ENCODE measurements around the gene OTOP2. TPM values are rescaled to one million over a fixed set of nuclear protein-coding genes. Genes with fewer than 3 reads are reported as not detected.

The OTOP2 gene, protein sequence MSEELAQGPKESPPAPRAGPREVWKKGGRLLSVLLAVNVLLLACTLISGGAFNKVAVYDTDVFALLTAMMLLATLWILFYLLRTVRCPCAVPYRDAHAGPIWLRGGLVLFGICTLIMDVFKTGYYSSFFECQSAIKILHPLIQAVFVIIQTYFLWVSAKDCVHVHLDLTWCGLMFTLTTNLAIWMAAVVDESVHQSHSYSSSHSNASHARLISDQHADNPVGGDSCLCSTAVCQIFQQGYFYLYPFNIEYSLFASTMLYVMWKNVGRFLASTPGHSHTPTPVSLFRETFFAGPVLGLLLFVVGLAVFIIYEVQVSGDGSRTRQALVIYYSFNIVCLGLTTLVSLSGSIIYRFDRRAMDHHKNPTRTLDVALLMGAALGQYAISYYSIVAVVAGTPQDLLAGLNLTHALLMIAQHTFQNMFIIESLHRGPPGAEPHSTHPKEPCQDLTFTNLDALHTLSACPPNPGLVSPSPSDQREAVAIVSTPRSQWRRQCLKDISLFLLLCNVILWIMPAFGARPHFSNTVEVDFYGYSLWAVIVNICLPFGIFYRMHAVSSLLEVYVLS
- 0.04 to 0.09 TPM (median 0.06 TPM) in 4 of 5 replicates, not detected in the other for total RNA-seq (2022; extraction: Qiagen RNA extraction)

DNA sequence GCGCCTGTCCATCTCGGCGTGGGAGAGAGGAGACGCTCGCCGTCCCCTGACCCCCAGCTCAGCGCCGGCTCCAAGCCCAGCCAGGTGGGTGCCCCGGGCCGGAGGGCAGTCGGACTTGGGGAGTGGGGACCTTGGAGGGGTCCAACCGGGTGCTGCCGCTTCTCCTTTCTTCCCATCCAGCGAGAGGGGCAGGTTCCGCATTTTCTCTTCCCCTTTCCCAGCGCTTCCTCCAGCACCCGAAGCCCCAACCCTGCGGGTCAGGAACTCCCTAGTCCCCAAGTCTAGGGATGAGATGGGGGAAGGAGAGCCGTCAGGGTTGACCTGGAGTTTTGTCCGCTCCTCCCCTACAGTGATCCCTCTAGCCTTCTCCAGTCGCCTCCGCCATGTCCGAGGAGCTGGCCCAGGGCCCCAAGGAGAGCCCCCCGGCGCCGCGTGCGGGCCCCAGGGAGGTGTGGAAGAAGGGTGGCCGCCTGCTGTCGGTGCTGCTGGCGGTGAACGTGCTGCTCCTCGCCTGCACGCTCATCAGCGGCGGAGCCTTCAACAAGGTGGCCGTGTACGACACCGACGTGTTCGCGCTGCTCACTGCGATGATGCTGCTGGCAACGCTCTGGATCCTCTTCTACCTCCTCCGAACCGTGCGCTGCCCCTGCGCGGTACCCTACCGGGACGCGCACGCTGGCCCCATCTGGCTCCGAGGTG lies at the start of gene OTOP2:
OTOP2 (plus strand) TSS at position 24 of the 699 bp plus-strand sequence; CDS start at position 384, 360 bp downstream.

DNA sequence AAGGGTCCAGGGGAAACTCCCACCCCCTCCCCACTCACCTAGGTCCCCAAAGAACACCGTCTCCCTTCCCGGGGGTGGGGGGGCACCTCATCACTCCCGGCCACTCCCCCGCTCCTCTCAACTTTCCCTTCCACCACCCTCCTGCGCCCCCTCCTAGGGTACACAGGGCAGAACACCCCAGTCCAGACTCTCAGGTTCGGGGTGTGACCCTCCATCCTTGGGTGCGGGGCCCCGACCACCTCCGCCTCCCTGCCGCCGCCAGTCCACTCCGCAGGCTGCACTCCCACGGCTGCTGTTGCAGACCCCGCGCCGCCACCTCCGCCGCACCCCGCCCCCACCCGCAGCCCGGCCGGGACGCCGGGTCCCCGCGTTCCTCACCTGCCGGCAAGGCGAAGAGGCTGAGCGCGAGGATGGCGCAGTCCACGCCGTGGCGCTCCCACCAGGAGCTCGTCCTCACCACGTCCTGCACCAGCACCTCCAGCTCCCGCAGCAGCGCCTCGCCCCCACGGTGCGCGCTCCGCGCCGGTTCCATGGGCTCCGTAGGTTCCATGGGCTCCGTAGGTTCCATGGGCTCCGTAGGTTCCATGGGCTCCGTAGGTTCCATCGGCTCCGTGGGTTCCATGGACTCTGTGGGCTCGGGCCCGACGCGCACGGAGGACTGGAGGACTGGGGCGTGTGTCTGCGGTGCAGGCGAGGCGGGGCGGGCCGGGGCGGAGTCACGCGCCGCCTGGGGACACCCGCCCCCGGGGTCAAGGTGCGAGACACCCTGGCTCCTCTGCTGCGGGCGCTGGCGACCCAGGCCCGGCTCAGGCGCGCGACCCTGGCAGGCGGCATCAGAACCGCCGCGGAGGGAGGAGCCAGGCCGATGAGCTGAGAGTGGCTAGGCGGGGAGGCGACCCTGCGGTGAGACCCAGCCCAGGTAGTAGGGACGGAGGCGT lies 30.8 kb upstream of the OTOP2 start, which contains the start of gene FADS6:
FADS6 (minus strand) TSS at position 660 of the 938 bp plus-strand sequence; CDS start at position 622, 38 bp downstream.

DNA sequence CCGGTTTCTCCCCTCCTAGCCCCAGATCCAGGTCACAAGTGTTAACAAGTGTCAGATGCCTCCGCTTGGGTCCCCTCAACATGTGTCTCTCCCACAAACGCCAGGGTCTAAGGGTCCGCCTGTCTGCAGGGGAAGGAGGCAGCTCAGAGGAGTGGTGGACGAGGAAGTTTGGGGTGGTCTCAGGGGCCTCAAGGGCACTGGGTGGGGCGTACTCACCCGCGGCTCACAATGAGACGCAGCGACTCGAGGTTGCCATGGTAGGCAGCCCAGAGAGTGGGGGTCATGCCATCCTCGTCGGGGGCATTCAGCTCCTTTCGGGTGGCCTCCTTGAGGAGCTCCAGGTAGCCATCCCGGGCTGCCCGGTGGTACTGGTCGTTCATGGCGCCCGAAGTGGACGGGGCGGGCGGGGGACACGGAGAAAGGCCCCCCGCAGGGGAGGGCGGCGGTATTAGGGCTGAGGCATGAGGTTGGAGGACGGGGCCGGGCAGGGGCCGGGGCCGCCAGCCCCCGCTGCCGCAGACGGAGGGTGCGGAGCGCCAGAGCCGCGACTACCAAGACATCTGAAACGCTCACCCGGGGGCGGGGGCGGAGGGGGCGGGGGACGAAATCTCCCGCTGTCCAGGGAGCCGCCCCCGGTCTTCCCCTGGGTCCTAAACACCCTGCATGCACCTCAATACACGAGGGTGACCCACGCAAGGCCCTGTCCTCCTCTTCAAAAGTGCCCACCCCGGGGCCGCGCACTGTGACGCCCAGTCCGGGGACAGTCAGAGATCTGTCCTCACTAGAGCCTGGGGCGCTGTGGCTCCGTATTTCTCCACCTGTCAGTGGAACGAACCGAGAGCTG lies 1.2 kb upstream of the OTOP2 start, which contains the start of gene USH1G:
USH1G (minus strand) TSS at position 562 of the 844 bp plus-strand sequence; CDS start at position 380, 182 bp downstream.

DNA sequence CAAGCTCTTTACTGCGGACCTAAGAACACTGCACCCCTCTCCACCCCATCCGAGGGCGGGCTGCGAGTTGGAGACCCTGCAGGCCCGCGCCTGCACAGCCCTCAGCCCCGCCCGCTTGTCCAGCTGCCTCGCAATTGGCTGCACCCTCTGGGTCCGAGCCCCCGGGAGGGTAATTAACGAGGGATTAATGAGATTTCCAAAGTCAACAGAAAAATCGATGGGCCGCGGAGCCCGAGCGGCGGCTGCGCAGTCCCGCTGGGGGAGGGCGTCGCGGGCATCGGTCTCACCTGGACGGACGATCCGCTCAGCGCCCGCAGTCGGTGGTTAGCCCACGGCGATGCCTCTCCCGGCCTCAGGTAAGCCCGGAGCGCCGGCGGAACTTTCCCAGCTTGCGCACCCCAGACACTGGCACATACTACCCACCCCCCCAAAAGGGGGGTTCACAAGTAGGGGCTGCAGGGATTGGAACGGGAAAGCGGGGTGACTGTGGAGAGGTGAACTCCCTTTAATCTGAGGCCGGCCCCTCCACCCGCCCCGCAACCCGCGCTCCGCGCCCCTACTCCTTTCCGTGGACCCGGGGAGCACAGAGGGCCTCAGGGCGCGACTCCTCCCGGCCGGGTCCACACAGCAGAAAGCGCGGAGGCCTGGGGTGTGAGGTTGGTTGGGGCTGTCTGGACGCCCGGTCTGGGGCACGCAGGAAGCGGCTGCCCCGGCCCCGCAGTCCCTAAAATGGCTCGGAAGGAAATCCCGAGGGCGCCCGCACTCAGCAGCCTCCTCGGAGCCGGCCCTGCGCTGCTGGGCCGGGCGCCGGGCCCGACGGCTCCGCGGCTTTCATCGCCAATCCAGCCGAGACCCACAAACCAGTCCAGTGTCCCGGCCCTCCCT lies 11.8 kb downstream of the OTOP2 start, which contains the start of gene OTOP3:
OTOP3 (plus strand) TSS at position 314 of the 885 bp plus-strand sequence; CDS start at position 338, 24 bp downstream.

DNA sequence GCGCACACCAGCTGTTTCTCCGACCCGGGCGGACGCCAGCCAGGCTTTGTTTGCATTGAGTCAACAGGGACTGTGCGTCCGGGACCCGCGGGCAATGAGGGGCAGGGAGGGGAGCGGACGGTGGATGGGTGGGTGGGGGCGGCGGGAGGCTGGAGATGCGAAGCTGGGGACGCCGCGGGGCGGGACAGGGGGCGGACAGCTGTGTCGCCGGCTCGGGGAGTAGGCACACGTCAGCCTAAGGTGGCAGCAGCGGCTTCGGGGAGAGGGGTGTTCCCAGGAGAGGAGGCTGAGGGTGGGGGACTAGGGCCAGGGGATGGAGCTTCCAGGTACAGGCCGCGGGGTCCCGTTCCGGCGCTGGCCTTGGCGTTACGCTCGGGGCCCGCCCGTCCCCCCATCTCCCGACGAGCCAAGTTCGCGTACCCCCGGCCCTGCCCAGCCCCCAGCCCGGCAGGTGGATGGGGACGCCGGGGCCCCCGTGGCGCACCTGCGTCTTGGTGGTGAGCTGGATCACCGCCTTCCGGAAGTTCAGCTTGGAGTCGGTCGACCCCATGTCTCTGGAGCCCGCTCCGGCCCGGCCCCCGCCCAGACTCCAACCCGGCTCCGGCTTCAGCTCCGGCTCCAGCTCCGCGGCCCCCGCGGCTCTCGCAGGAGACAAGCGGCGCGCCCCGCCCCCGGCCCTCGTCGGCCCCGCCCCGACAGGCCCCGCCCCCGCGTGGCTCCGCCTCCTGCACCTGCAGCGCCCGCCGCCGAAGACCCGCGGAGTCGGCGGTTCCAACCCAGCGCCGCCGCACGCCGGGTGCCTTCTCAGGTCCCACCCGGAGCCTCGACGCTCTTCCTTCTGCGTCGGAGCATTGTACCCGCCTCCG lies 48.3 kb downstream of the OTOP2 start, which contains the start of gene HID1:
HID1 (minus strand) TSS at position 653 of the 866 bp plus-strand sequence; CDS start at position 550, 103 bp downstream.

Other genes starting within 250 kb of the OTOP2 start
- gene CD300LF, start 211.3 kb upstream of the OTOP2 start, total RNA-seq (2022; extraction: Qiagen RNA extraction), result not detected in 5 replicates
- gene RAB37, start 187.0 kb upstream of the OTOP2 start, total RNA-seq (2022; extraction: Qiagen RNA extraction), result 0.83 to 1.2 TPM (median 1.2 TPM) in 5 replicates
- 30.9 to 53.3 TPM (median 51.1 TPM) in 5 replicates for gene NHERF1, start 175.6 kb upstream of the OTOP2 start, total RNA-seq (2022; extraction: Qiagen RNA extraction)
- 45.4 to 52.5 TPM (median 47.2 TPM) in 5 replicates for gene NAT9, start 147.9 kb upstream of the OTOP2 start, total RNA-seq (2022; extraction: Qiagen RNA extraction)
- gene GRIN2C, start 64.4 kb upstream of the OTOP2 start, total RNA-seq (2022; extraction: Qiagen RNA extraction), result 0.06 to 0.40 TPM (median 0.18 TPM) in 5 replicates
- 43.0 to 66.9 TPM (median 58.2 TPM) in 5 replicates for gene FDXR, start 51.3 kb upstream of the OTOP2 start, total RNA-seq (2022; extraction: Qiagen RNA extraction)
- gene FADS6, start 30.6 kb upstream of the OTOP2 start, total RNA-seq (2022; extraction: Qiagen RNA extraction), result 0.03 TPM in 1 of 5 replicates, not detected in the others
- gene USH1G, start 1.0 kb upstream of the OTOP2 start, total RNA-seq (2022; extraction: Qiagen RNA extraction), result 0.06 to 0.15 TPM (median 0.12 TPM) in 5 replicates
- gene OTOP3, start 11.6 kb downstream of the OTOP2 start, total RNA-seq (2022; extraction: Qiagen RNA extraction), result not detected in 5 replicates
- gene HID1, start 48.5 kb downstream of the OTOP2 start, total RNA-seq (2022; extraction: Qiagen RNA extraction), result 15.4 to 22.7 TPM (median 20.5 TPM) in 5 replicates
- 61.8 to 95.0 TPM (median 90.1 TPM) in 5 replicates for gene CDR2L, start 63.4 kb downstream of the OTOP2 start, total RNA-seq (2022; extraction: Qiagen RNA extraction)
- gene MRPL58, start 88.4 kb downstream of the OTOP2 start, total RNA-seq (2022; extraction: Qiagen RNA extraction), result 75.2 to 81.8 TPM (median 75.7 TPM) in 5 replicates
- 441 to 627 TPM (median 467 TPM) in 5 replicates for gene ATP5PD, start 122.7 kb downstream of the OTOP2 start, total RNA-seq (2022; extraction: Qiagen RNA extraction)
- gene KCTD2, start 123.0 kb downstream of the OTOP2 start, total RNA-seq (2022; extraction: Qiagen RNA extraction), result 28.7 to 33.4 TPM (median 32.0 TPM) in 5 replicates
- gene SLC16A5, start 163.7 kb downstream of the OTOP2 start, total RNA-seq (2022; extraction: Qiagen RNA extraction), result 18.7 to 33.7 TPM (median 28.8 TPM) in 5 replicates
- gene ARMC7, start 185.7 kb downstream of the OTOP2 start, total RNA-seq (2022; extraction: Qiagen RNA extraction), result 15.6 to 21.9 TPM (median 16.6 TPM) in 5 replicates
- gene NT5C, start 207.5 kb downstream of the OTOP2 start, total RNA-seq (2022; extraction: Qiagen RNA extraction), result 87.1 to 129 TPM (median 120 TPM) in 5 replicates
- gene JPT1, start 230.2 kb downstream of the OTOP2 start, total RNA-seq (2022; extraction: Qiagen RNA extraction), result 672 to 869 TPM (median 737 TPM) in 5 replicates

Measured in A549 treated with dexamethasone at 1 μM for 4 hours (cell line).